NB4 (cell line): ENCODE measurements around the gene C5orf47.

Source experiments
- POLR2A ChIP-seq: IDR thresholded peaks from 2 replicates; pipeline ENCODE4 v1.6.1; 2011; ENCODE audit warnings: mild to moderate bottlenecking; ENCODE audit not compliant: insufficient read length; ENCODE audit errors: extremely low read depth
- TF ChIP-seq, protein P1 (sequence below): IDR thresholded peaks from one replicate; pipeline ENCODE4 v1.5.1; 2012; ENCODE audit warnings: low read depth, low read length
- TF ChIP-seq, protein P2 (sequence below): IDR thresholded peaks from 2 replicates; pipeline ENCODE4 v1.6.1; 2011; ENCODE audit warnings: low read depth, low read length

DNA sequence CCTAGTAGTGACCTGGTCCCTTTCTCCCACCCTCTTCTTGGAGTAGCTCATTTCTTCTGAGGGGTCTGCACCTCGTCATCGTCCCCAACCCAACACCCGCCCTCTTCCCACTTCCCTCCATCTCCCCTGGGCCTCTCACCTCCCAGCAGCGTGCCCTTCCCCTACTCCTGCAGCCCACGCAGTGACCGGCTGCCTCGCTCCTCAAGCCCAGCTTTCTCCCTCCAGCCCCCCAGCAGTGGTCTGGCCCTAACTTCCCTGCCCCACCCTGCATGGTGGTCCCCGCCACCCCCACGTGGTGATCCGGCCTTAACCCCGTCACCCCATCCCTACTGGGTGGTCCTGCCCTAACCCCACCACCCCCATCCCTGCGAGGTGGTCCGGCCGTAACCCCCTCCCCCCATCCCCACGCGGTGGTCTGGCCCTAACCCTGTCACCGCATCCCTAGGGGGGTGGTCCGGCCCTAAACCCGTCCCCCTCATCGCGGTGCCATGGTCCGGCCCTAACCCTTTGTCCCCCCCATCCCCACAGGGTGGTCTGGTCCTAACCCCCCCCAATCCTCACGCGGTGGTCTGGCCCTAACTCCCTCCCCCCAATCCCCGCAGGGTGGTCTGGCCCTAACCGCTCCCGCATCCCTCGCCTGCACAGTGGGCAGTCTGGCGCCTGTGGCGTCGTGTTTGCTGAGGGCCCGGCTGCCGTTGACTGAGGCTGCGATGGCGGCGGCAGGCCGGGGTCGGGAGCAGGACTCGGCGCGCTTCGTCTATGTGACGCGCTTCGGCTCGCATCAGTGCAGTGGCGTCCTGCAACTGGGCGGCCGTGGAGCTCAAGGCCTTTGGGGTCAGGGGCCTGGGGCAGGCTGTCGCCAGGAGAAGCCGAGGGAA is at the start of gene C5orf47:
- TF ChIP-seq, protein P1, sequence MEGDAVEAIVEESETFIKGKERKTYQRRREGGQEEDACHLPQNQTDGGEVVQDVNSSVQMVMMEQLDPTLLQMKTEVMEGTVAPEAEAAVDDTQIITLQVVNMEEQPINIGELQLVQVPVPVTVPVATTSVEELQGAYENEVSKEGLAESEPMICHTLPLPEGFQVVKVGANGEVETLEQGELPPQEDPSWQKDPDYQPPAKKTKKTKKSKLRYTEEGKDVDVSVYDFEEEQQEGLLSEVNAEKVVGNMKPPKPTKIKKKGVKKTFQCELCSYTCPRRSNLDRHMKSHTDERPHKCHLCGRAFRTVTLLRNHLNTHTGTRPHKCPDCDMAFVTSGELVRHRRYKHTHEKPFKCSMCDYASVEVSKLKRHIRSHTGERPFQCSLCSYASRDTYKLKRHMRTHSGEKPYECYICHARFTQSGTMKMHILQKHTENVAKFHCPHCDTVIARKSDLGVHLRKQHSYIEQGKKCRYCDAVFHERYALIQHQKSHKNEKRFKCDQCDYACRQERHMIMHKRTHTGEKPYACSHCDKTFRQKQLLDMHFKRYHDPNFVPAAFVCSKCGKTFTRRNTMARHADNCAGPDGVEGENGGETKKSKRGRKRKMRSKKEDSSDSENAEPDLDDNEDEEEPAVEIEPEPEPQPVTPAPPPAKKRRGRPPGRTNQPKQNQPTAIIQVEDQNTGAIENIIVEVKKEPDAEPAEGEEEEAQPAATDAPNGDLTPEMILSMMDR = no peak
- no peak for TF ChIP-seq POLR2A
- TF ChIP-seq, protein P2, sequence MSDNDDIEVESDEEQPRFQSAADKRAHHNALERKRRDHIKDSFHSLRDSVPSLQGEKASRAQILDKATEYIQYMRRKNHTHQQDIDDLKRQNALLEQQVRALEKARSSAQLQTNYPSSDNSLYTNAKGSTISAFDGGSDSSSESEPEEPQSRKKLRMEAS = no peak
